Measurements from ENCODE around the gene INPP4B. TPM values are rescaled to one million over a fixed set of nuclear protein-coding genes. Genes with fewer than 3 reads are reported as not detected.

The INPP4B gene
- total RNA-seq, 1 experiment from 2014 or later = 53.7 TPM

DNA sequence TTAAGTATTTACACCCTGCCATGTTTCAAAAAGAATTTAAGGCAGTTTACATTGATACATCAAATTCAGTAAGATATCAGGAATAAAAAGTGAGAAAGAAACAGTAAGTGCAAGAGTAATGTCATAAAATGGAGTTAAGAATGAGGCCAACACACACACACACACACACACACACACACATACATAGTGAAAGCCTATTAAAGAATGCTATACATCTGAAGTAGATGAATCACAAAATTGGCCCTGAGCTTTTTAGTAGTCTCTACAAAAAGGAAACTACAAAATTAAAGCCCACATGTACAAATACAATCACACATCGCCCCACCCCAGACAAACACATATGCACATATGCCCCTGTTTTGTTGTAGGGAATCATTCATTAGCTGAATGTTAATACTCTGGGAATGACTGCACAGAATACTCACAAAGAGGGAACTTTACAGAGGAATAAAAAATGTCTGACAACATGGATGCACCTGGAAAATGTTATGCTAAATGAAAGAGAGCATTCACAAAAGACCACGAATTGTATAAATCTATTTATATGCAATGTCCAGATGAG, 780.9 kb downstream of the INPP4B start:
- H3K9me2 ChIP-seq (ENCODE audit: insufficient read depth) = no peaks in the 10 kb centered on the region
- no peaks in the 10 kb centered on the region for H3F3A ChIP-seq (ENCODE audit: insufficient read depth, low read depth)
- no peaks in the 10 kb centered on the region for H3K27me3 ChIP-seq (ENCODE audit: insufficient read depth, low read depth)
- no peaks in the 10 kb centered on the region for H3K9me3 ChIP-seq (ENCODE audit: insufficient read depth, low read depth)
- no peak overlapping the region for H2AFZ ChIP-seq
- no peak overlapping the region for H3K4me3 ChIP-seq
- intact Hi-C loops (cut with micrococcal nuclease; ENCODE audit: unreplicated experiment) = no loop called here
- BruUV-seq (replicated peaks) = no TSS peak
- no peak for TF ChIP-seq EZH2 (IDR thresholded peaks at IDR 0.05; ENCODE audit: low read depth)
- TF ChIP-seq CTCF (conservative IDR thresholded peaks at IDR 0.05) = no peak
- no peaks in the 10 kb centered on the region for H3K4me1 ChIP-seq (replicated peaks; ENCODE audit: insufficient read depth)
- H3K79me2 ChIP-seq (ENCODE audit: low read depth) = no peaks in the 10 kb centered on the region
- H4K20me1 ChIP-seq (ENCODE audit: insufficient read depth) = no peaks in the 10 kb centered on the region
- H3K36me3 ChIP-seq (ENCODE audit: low read depth) = no peaks in the 10 kb centered on the region
- CTCF ChIA-PET = no interaction called here
- H3K4me2 ChIP-seq = no peak overlapping the region
- no peak overlapping the region for H3K27ac ChIP-seq
- no peak for DNase-seq
- POLR2A ChIA-PET (ENCODE audit: unreplicated experiment) = no interaction called here

- no peak for DNase-seq
- no peak overlapping the region for H2AFZ ChIP-seq
- H3K27me3 ChIP-seq (ENCODE audit: insufficient read depth, low read depth) = no peaks in the 10 kb centered on the region
- H3F3A ChIP-seq (ENCODE audit: insufficient read depth, low read depth) = no peaks in the 10 kb centered on the region
- TF ChIP-seq CTCF (conservative IDR thresholded peaks at IDR 0.05) = no peak
- TF ChIP-seq EZH2 (IDR thresholded peaks at IDR 0.05; ENCODE audit: low read depth) = no peak
- ChIA-PET POLR2A (ENCODE audit: unreplicated experiment) (no interaction called here), CTCF (no interaction called here)
- H3K27ac ChIP-seq = no peak overlapping the region
- H3K9me3 ChIP-seq (ENCODE audit: insufficient read depth, low read depth) = no peaks in the 10 kb centered on the region
- no TSS peak for BruUV-seq (replicated peaks)
- no peaks in the 10 kb centered on the region for H3K36me3 ChIP-seq (ENCODE audit: low read depth)
- no peaks in the 10 kb centered on the region for H3K9me2 ChIP-seq (ENCODE audit: insufficient read depth)
- H3K4me1 ChIP-seq (replicated peaks; ENCODE audit: insufficient read depth) = no peaks in the 10 kb centered on the region
- H4K20me1 ChIP-seq (ENCODE audit: insufficient read depth) = no peaks in the 10 kb centered on the region
- intact Hi-C loops (cut with micrococcal nuclease; ENCODE audit: unreplicated experiment) = no loop called here
- H3K79me2 ChIP-seq (ENCODE audit: low read depth) = no peaks in the 10 kb centered on the region
- H3K4me3 ChIP-seq = no peak overlapping the region
- H3K4me2 ChIP-seq = no peak overlapping the region
These were observed 781.9 kb downstream of the INPP4B start for GRCh38 chr4:142064181-142064580.

GRCh38 chr4:142045996-142046395, 800.1 kb downstream of the INPP4B start:
- POLR2A ChIA-PET (ENCODE audit: unreplicated experiment) = no interaction called here
- no peak for TF ChIP-seq EZH2 (IDR thresholded peaks at IDR 0.05; ENCODE audit: low read depth)
- no peak for TF ChIP-seq CTCF (conservative IDR thresholded peaks at IDR 0.05)
- no peaks in the 10 kb centered on the region for H3K9me3 ChIP-seq (ENCODE audit: insufficient read depth, low read depth)

More at GRCh38 chr4:142045996-142046395, 800.1 kb downstream of the INPP4B start:
- Histone ChIP-seq H3K79me2 (ENCODE audit: low read depth) (no peaks in the 10 kb centered on the region), H3K36me3 (ENCODE audit: low read depth) (no peaks in the 10 kb centered on the region), H3K4me1 (replicated peaks; ENCODE audit: insufficient read depth) (no peaks in the 10 kb centered on the region), H3K9me2 (ENCODE audit: insufficient read depth) (no peaks in the 10 kb centered on the region), H3K4me2 (no peak overlapping the region), H3K27me3 (ENCODE audit: insufficient read depth, low read depth) (no peaks in the 10 kb centered on the region), H3K4me3 (no peak overlapping the region), H3K27ac (no peak overlapping the region), H4K20me1 (ENCODE audit: insufficient read depth) (no peaks in the 10 kb centered on the region), H2AFZ (no peak overlapping the region), H3F3A (ENCODE audit: insufficient read depth, low read depth) (no peaks in the 10 kb centered on the region)
- no TSS peak for BruUV-seq (replicated peaks)
- intact Hi-C loops (cut with micrococcal nuclease; ENCODE audit: unreplicated experiment) = no loop called here
- CTCF ChIA-PET = no interaction called here
- no peak for DNase-seq
